ENCODE results near the gene THRAP3. TPM values are rescaled to one million over a fixed set of nuclear protein-coding genes. Genes with fewer than 3 reads are reported as not detected.

THRAP3 gene
- total RNA-seq, 1 experiment from 2014 or later: 55.7 TPM

DNA sequence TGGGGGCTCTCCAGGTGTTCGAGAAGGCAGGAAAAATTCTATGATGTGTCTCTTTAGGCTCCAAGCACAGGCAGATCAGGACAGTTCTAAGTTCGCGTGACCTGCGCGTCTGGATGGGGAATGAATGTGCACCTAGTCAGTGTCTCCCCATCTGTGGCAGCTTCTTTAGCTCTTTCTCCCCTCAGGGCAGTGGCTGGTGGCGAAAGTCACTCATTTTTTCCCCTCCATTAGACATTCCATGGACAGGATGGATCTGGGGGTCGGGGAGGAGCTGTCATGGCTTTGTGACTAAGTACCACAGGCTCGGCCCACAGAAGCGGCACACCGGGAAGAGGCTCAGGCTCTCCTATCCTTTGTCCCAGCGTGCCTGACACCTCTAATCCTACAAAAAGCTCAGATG lies 130.2 kb downstream of the THRAP3 start:
- Histone ChIP-seq H3K4me3 (ENCODE audit: low read length) (no peak overlapping the region), H3K9me3 (ENCODE audit: low read length) (no peaks in the 10 kb centered on the region), H3K4me2 (ENCODE audit: low read length) (no peak overlapping the region), H3K9ac (ENCODE audit: low read length) (no peak overlapping the region), H3K36me3 (ENCODE audit: low read depth, low read length) (peaks cover 25% of the 10 kb centered on the region), H3K4me1 (ENCODE audit: insufficient read depth, low read length) (peaks cover 44% of the 10 kb centered on the region), H3K9me2 (replicated peaks; ENCODE audit: low read length) (no peaks in the 10 kb centered on the region), H3F3A (ENCODE audit: low read length, unreplicated experiment) (no peaks in the 10 kb centered on the region), H3K79me2 (ENCODE audit: low read length) (no peaks in the 10 kb centered on the region), H2AFZ (ENCODE audit: low read length) (no peak overlapping the region), H3K27ac (ENCODE audit: low read length) (no peak overlapping the region), H4K20me1 (ENCODE audit: low read length) (no peaks in the 10 kb centered on the region), H3K27me3 (ENCODE audit: low read length) (no peaks in the 10 kb centered on the region)
- ChIA-PET CTCF (no interaction called here), POLR2A (ENCODE audit: unreplicated experiment) (no interaction called here)
- intact Hi-C loops (cut with micrococcal nuclease): no loop called here
- no peak for DNase-seq
- BruUV-seq (replicated peaks): no TSS peak
- TF ChIP-seq EZH2 (IDR thresholded peaks at IDR 0.05; ENCODE audit: low read length, unreplicated experiment) (no peak), EZH2phosphoT487 (IDR thresholded peaks at IDR 0.05; ENCODE audit: borderline replicate concordance, low read length) (no peak)
- TF ChIP-seq, protein P1, sequence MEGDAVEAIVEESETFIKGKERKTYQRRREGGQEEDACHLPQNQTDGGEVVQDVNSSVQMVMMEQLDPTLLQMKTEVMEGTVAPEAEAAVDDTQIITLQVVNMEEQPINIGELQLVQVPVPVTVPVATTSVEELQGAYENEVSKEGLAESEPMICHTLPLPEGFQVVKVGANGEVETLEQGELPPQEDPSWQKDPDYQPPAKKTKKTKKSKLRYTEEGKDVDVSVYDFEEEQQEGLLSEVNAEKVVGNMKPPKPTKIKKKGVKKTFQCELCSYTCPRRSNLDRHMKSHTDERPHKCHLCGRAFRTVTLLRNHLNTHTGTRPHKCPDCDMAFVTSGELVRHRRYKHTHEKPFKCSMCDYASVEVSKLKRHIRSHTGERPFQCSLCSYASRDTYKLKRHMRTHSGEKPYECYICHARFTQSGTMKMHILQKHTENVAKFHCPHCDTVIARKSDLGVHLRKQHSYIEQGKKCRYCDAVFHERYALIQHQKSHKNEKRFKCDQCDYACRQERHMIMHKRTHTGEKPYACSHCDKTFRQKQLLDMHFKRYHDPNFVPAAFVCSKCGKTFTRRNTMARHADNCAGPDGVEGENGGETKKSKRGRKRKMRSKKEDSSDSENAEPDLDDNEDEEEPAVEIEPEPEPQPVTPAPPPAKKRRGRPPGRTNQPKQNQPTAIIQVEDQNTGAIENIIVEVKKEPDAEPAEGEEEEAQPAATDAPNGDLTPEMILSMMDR (conservative IDR thresholded peaks at IDR 0.05; ENCODE audit: low read depth, low read length): no peak
- no peak for ATAC-seq

Other genes with a start within 250 kb of the THRAP3 start
- gene TEKT2, start 140.3 kb upstream of the THRAP3 start, total RNA-seq (2014; rRNA removed): not detected in 2 replicates
- 75.9 and 83.0 TPM in 2 replicates for gene ADPRS, start 135.6 kb upstream of the THRAP3 start, total RNA-seq (2014; rRNA removed)
- gene COL8A2, start 99.2 kb upstream of the THRAP3 start, total RNA-seq (2014; rRNA removed): 0.26 and 0.58 TPM in 2 replicates
- 119 and 236 TPM in 2 replicates for gene TRAPPC3, start 75.0 kb upstream of the THRAP3 start, total RNA-seq (2014; rRNA removed)
- gene MAP7D1, start 68.3 kb upstream of the THRAP3 start, total RNA-seq (2014; rRNA removed): 113 and 160 TPM in 2 replicates
- gene SH3D21, start 81.9 kb downstream of the THRAP3 start, total RNA-seq (2014; rRNA removed): 11.3 and 16.4 TPM in 2 replicates
- gene EVA1B, start 99.2 kb downstream of the THRAP3 start, total RNA-seq (2014; rRNA removed): 89.1 and 104 TPM in 2 replicates
- 14.4 and 15.9 TPM in 2 replicates for gene STK40, start 161.5 kb downstream of the THRAP3 start, total RNA-seq (2014; rRNA removed)
- gene LSM10, start 173.5 kb downstream of the THRAP3 start, total RNA-seq (2014; rRNA removed): 19.2 and 35.2 TPM in 2 replicates
- gene OSCP1, start 226.0 kb downstream of the THRAP3 start, total RNA-seq (2014; rRNA removed): 3.8 and 7.3 TPM in 2 replicates
- 164 and 213 TPM in 2 replicates for gene MRPS15, start 239.9 kb downstream of the THRAP3 start, total RNA-seq (2014; rRNA removed)

Data from PC-3 (cell line).